ENCODE data around the gene YIF1B.

YIF1B gene

DNA sequence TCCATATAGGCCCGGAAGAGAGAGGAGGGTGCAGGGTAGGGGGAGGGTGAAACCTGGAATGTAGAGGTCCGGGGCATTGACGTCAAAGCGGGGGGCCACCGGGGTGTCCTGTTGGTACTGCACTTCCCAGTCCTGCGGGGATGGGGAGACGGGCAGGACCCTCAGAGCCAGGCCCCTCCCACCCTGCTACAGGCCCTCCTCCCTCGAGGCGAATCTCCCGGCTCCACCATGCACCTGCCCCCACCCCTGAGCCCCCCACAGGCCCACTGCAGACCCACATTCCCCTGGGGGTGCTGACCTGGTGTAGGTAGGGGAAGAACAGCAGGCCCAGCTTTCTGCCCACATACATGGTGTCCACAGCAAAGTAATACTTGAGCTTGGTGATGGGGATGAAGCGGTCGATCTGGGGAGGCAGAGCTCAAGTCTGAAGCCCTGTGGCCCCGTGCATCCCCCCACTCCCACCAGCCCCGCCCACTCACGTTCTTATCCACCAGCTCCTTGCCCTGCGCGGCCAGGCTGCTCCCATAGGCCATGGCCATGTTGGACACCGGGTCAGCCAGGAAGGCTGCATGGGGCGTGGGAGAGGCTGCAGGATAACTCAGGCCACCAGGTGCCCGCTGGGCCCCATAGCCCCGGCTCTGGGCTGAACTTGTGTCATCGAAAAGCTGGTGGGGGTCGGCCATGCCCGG is 6.7 kb downstream of the YIF1B start:
- DNase-seq (no peak), ATAC-seq (ENCODE audit: insufficient read depth, low read depth) (no peak)
- Histone ChIP-seq H3K27ac (ENCODE audit: low read length) (no peak overlapping the region), H3K9me3 (ENCODE audit: insufficient read depth, low read length, severe bottlenecking) (no peaks in the 10 kb centered on the region), H3K79me2 (ENCODE audit: insufficient read depth, low read length) (peaks cover 24% of the 10 kb centered on the region), H3K4me1 (ENCODE audit: insufficient read depth, low read length) (no peaks in the 10 kb centered on the region), H3K36me3 (ENCODE audit: insufficient read depth, low read length) (peaks cover 41% of the 10 kb centered on the region), H4K20me1 (ENCODE audit: insufficient read depth, low read length) (0 out of 2 replicates have a peak, but pooled peaks cover 9% of the 10 kb centered on the region), H2AFZ (ENCODE audit: low read depth, low read length) (no peak overlapping the region), H3K4me2 (ENCODE audit: insufficient read depth, low read length) (no peak overlapping the region), H3K4me3 (ENCODE audit: low read depth in 1 of 2, low read length in 2 of 2) (no peak overlapping the region), H3K27me3 (ENCODE audit: insufficient read depth, low read length, poor library complexity) (no peaks in the 10 kb centered on the region), H3K9ac (ENCODE audit: low read depth, low read length) (no peak overlapping the region)
- TF ChIP-seq, protein P1, sequence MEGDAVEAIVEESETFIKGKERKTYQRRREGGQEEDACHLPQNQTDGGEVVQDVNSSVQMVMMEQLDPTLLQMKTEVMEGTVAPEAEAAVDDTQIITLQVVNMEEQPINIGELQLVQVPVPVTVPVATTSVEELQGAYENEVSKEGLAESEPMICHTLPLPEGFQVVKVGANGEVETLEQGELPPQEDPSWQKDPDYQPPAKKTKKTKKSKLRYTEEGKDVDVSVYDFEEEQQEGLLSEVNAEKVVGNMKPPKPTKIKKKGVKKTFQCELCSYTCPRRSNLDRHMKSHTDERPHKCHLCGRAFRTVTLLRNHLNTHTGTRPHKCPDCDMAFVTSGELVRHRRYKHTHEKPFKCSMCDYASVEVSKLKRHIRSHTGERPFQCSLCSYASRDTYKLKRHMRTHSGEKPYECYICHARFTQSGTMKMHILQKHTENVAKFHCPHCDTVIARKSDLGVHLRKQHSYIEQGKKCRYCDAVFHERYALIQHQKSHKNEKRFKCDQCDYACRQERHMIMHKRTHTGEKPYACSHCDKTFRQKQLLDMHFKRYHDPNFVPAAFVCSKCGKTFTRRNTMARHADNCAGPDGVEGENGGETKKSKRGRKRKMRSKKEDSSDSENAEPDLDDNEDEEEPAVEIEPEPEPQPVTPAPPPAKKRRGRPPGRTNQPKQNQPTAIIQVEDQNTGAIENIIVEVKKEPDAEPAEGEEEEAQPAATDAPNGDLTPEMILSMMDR (IDR thresholded peaks at IDR 0.05; ENCODE audit: borderline replicate concordance, extremely low read depth, low read length, poor library complexity, severe bottlenecking) = no peak
- no peak for TF ChIP-seq EZH2 (IDR thresholded peaks at IDR 0.05; ENCODE audit: borderline replicate concordance, low read depth, low read length, severe bottlenecking)

DNA sequence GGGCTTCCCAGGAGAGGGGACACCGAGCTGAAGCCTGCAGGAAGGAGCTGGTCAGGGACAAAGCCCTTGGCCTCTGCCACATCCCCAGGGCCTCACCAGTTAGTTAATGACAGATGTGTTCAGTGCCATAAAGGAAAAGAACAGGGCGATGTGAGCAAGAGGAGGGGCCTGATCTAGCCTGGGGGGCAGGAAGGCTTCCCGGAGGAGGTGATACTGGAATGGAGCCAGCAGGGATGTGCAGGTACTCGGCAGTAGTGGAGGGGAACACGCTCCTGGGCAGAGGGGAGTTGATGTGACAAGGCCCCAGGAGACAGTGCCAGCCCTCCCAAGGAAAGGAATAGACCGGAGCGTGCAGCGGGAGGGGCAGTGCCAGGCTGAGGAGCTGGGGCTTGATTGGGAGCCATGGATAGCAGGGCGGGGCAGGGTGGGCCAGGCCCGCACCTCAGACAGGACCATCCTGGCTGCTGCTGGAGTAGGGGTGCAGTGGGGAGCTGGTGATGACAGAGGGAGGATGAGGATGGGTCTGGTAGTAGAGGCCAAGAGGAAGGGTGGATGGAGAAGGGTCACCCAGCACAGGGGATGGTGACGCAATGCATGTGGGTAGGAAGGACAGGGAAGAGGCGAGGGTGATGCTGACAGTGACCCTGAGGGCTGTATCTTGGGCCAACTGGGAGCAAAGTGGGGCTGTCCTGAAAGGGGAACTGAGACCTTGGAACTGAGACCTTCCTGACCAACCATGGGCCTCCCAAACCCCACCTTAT is 7.6 kb downstream of the YIF1B start:
- Histone ChIP-seq H2AFZ (ENCODE audit: low read depth, low read length) (no peak overlapping the region), H3K27me3 (ENCODE audit: insufficient read depth, low read length, poor library complexity) (no peaks in the 10 kb centered on the region), H3K9ac (ENCODE audit: low read depth, low read length) (no peak overlapping the region), H3K4me3 (ENCODE audit: low read depth in 1 of 2, low read length in 2 of 2) (no peak overlapping the region), H3K27ac (ENCODE audit: low read length) (no peak overlapping the region), H3K4me2 (ENCODE audit: insufficient read depth, low read length) (no peak overlapping the region), H3K36me3 (ENCODE audit: insufficient read depth, low read length) (peaks cover 41% of the 10 kb centered on the region), H3K4me1 (ENCODE audit: insufficient read depth, low read length) (no peaks in the 10 kb centered on the region), H3K79me2 (ENCODE audit: insufficient read depth, low read length) (peaks cover 18% of the 10 kb centered on the region), H3K9me3 (ENCODE audit: insufficient read depth, low read length, severe bottlenecking) (no peaks in the 10 kb centered on the region), H4K20me1 (ENCODE audit: insufficient read depth, low read length) (0 out of 2 replicates have a peak, but pooled peaks cover 9% of the 10 kb centered on the region)
- ATAC-seq (ENCODE audit: insufficient read depth, low read depth) (no peak), DNase-seq (no peak)
- TF ChIP-seq EZH2 (IDR thresholded peaks at IDR 0.05; ENCODE audit: borderline replicate concordance, low read depth, low read length, severe bottlenecking) = no peak
- TF ChIP-seq, protein P1 (IDR thresholded peaks at IDR 0.05; ENCODE audit: borderline replicate concordance, extremely low read depth, low read length, poor library complexity, severe bottlenecking) = no peak

DNA sequence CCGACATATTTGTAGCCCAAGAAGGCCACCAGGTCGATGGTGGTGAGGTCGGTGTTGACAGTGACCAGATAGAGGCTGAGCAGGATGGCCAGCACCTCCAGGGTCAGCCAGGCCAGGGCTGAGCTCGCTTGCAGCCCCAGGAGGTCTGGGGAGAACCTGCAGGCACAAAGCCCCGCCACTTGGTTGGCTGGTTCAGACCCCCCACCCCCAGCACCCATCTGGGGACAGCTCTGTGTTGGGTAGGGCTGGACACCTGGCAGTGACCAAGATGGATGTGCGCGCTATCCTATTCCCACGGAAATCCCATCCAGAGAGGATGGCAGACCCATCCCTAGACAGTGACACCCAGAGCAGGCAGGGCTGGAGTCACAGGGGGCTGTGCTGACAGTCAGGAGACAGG is 8.2 kb downstream of the YIF1B start:
- H3K4me2 ChIP-seq (ENCODE audit: insufficient read depth, low read length) = no peak overlapping the region
- DNase-seq (no peak), ATAC-seq (ENCODE audit: insufficient read depth, low read depth) (no peak)
- H3K36me3 ChIP-seq (ENCODE audit: insufficient read depth, low read length) = peaks cover 41% of the 10 kb centered on the region
- TF ChIP-seq, protein P1 (IDR thresholded peaks at IDR 0.05; ENCODE audit: borderline replicate concordance, extremely low read depth, low read length, poor library complexity, severe bottlenecking) = no peak
- TF ChIP-seq EZH2 (IDR thresholded peaks at IDR 0.05; ENCODE audit: borderline replicate concordance, low read depth, low read length, severe bottlenecking) = no peak
- peaks cover 18% of the 10 kb centered on the region for H3K79me2 ChIP-seq (ENCODE audit: insufficient read depth, low read length)
- no peak overlapping the region for H2AFZ ChIP-seq (ENCODE audit: low read depth, low read length)
- no peak overlapping the region for H3K27ac ChIP-seq (ENCODE audit: low read length)
- H3K4me1 ChIP-seq (ENCODE audit: insufficient read depth, low read length) = no peaks in the 10 kb centered on the region
- H4K20me1 ChIP-seq (ENCODE audit: insufficient read depth, low read length) = 0 out of 2 replicates have a peak, but pooled peaks cover 9% of the 10 kb centered on the region
- H3K27me3 ChIP-seq (ENCODE audit: insufficient read depth, low read length, poor library complexity) = no peaks in the 10 kb centered on the region
- no peaks in the 10 kb centered on the region for H3K9me3 ChIP-seq (ENCODE audit: insufficient read depth, low read length, severe bottlenecking)
- H3K9ac ChIP-seq (ENCODE audit: low read depth, low read length) = no peak overlapping the region
- no peak overlapping the region for H3K4me3 ChIP-seq (ENCODE audit: low read depth in 1 of 2, low read length in 2 of 2)

Data from DND-41 (cell line).